Measurements from ENCODE around the gene DYNLT3. TPM values are rescaled to one million over a fixed set of nuclear protein-coding genes. Genes with fewer than 3 reads are reported as not detected.

Gene DYNLT3
- total RNA-seq, 4 donors from 2014 or later, result 12.7 to 22.2 (median 15.0) TPM

- DNase-seq, result no peak
- Histone ChIP-seq H3K27me3 (no peaks in the 10 kb centered on the region), H3K4me1 (no peaks in the 10 kb centered on the region), H3K27ac (no peak overlapping the region), H3K4me3 (no peak overlapping the region), H3K9me3 (no peaks in the 10 kb centered on the region), H3K36me3 (no peaks in the 10 kb centered on the region)
- in situ Hi-C loops (cut with MboI; ENCODE audit: low sequenced_read_pairs in 4 of 4), result no loop called here
- no peak for ATAC-seq
- intact Hi-C loops (cut with DNase I; ENCODE audit: low total_unique reads), result no loop called here
- no peak for TF ChIP-seq CTCF (IDR thresholded peaks at IDR 0.05 in 4 of 5, conservative IDR thresholded peaks at IDR 0.05 in 1 of 5)
- no peak for TF ChIP-seq POLR2A (IDR thresholded peaks at IDR 0.05)
Measured at GRCh38 chrX:37799936-37800335, 47.4 kb downstream of the DYNLT3 start.

GRCh38 chrX:37796805-37797204 is 50.6 kb downstream of the DYNLT3 start:
- DNase-seq, result peak in 1 of 2 donors; percentile 17
- no peaks in the 10 kb centered on the region for H3K36me3 ChIP-seq
- no peak overlapping the region for H3K27ac ChIP-seq
- ATAC-seq, result no peak
- H3K27me3 ChIP-seq, result no peaks in the 10 kb centered on the region
- in situ Hi-C loops (cut with MboI; ENCODE audit: low sequenced_read_pairs in 4 of 4), result no loop called here
- H3K4me1 ChIP-seq, result no peaks in the 10 kb centered on the region
- H3K4me3 ChIP-seq, result no peak overlapping the region
- TF ChIP-seq POLR2A (IDR thresholded peaks at IDR 0.05), result no peak
- no peak for TF ChIP-seq CTCF (IDR thresholded peaks at IDR 0.05 in 4 of 5, conservative IDR thresholded peaks at IDR 0.05 in 1 of 5)
- H3K9me3 ChIP-seq, result no peaks in the 10 kb centered on the region
- intact Hi-C loops (cut with DNase I; ENCODE audit: low total_unique reads), result no loop called here

GRCh38 chrX:37796310-37796709 is 51.1 kb downstream of the DYNLT3 start:
- Histone ChIP-seq H3K4me1 (no peaks in the 10 kb centered on the region), H3K27me3 (no peaks in the 10 kb centered on the region), H3K9me3 (no peaks in the 10 kb centered on the region), H3K36me3 (no peaks in the 10 kb centered on the region), H3K4me3 (no peak overlapping the region), H3K27ac (no peak overlapping the region)
- no peak for DNase-seq
- intact Hi-C loops (cut with DNase I; ENCODE audit: low total_unique reads) (no loop called here), in situ Hi-C loops (cut with MboI; ENCODE audit: low sequenced_read_pairs in 4 of 4) (no loop called here)
- ATAC-seq, result no peak
- TF ChIP-seq POLR2A (IDR thresholded peaks at IDR 0.05) (no peak), CTCF (IDR thresholded peaks at IDR 0.05 in 4 of 5, conservative IDR thresholded peaks at IDR 0.05 in 1 of 5) (no peak)

Other genes starting within 250 kb of the DYNLT3 start
- gene XK, start 161.8 kb downstream of the DYNLT3 start, total RNA-seq, result 1 to 10 TPM; 2.8 to 8.8 (median 5.1) TPM
- 1 to 10 TPM; 1.8 to 6.7 (median 5.1) TPM for gene CYBB, start 67.5 kb downstream of the DYNLT3 start, total RNA-seq
- not detected for gene SYTL5, start 159.0 kb upstream of the DYNLT3 start, total RNA-seq